GM21737 (cell line): Measurements from ENCODE around the gene ZNF205.
A peak's percentile ranks its signal among the peaks of the same experiment; 100 is the strongest.
"Not testable (repeated sequence)": the region's sequence is repeated elsewhere in the genome, so short reads cannot be mapped to it uniquely, and the experiment has no call there.

ENCODE experiments used
- ATAC-seq: cut with Tn5 transposase; IDR thresholded peaks from one replicate; pipeline ENCODE4 v1.9.1; 2021; ENCODE audit warnings: mild to moderate bottlenecking, moderate library complexity; ENCODE audit not compliant: unreplicated experiment

ZNF205 gene

GRCh38 chr16:3131755-3132377 lies 19.5 kb downstream of the ZNF205 start:
- ATAC-seq = no peak

DNA sequence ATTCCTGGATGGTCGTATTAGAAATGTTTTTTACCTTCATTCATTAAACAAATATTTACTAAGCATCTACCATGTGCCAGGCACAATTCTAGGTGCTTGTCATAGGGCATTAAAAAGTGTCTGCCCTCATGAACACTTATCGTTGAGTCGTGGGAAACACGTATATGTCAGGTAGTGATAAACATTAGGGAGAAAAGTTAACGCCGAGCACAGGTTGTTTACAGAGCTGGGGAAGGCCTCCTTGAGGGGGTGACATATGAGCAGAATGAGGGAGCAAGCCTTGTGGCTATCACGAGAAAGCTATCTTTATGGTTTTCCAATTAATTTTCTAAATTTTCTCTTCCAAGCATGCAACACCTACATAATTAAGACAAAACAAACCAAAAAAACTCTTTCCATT lies 21.5 kb downstream of the ZNF205 start:
- no peak for ATAC-seq

- ATAC-seq = peak; percentile 80
Measured at GRCh38 chr16:3134338-3135125, 22.1 kb downstream of the ZNF205 start, which contains the start of gene ZNF213. Gene ZNF213, plus strand, starts transcription at chr16:3135029. Its CDS starts 2,252 bp downstream, at chr16:3137281.

DNA sequence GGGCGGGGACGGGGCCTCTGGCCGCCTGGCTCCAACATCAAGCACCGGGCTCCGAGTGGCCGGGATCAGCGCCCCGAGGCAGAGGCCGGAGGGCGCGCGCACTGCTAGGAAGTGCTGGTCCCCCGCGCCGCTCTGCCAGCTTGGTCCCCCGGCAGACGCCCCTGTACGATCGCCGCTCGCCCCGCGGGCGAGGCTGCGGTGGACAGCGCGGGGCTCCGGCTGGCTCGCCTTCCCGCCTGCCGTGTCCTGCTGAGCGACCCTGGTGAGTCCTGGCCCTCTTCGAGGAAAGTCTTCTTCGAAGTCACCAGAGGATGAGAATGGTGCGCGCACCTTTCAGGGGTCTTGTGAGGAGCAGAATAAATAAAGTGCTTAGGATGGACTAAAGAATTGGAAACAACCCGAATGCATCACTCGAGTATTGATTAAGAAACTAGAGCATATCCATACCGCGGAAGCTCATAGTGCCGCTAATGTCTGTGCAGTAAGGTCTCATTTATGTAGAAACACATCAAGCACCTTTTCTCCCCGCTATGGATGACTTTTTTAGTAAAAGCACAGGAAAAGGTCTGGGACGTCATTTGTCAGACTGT lies 22.8 kb downstream of the ZNF205 start:
- no peak for ATAC-seq

- no peak for ATAC-seq
Measured at GRCh38 chr16:3137267-3137666, 24.9 kb downstream of the ZNF205 start.

DNA sequence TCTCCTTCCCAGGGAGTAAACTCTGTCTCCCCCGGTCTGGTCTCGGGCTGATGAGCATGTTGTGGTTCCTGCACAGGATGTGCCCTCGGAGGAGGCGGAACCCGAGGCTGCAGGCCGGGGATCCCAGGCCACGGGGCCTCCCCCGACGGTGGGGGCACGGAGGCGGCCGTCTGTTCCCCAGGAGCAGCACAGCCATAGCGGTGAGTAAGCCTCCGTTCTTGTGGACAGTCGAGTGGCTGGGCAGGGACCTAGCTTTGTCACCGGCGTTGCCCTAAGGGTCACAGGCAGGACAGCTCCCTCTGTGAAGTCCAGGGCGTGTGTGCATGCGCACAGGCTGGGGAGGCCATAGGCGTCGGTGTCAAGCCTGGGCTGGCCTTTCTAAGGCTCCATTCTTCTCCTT lies 26.0 kb downstream of the ZNF205 start:
- ATAC-seq = no peak

- no peak for ATAC-seq
Measured at GRCh38 chr16:3138823-3139426, 26.5 kb downstream of the ZNF205 start.

GRCh38 chr16:3139561-3139960 lies 27.2 kb downstream of the ZNF205 start:
- not testable (repeated sequence) for ATAC-seq

DNA sequence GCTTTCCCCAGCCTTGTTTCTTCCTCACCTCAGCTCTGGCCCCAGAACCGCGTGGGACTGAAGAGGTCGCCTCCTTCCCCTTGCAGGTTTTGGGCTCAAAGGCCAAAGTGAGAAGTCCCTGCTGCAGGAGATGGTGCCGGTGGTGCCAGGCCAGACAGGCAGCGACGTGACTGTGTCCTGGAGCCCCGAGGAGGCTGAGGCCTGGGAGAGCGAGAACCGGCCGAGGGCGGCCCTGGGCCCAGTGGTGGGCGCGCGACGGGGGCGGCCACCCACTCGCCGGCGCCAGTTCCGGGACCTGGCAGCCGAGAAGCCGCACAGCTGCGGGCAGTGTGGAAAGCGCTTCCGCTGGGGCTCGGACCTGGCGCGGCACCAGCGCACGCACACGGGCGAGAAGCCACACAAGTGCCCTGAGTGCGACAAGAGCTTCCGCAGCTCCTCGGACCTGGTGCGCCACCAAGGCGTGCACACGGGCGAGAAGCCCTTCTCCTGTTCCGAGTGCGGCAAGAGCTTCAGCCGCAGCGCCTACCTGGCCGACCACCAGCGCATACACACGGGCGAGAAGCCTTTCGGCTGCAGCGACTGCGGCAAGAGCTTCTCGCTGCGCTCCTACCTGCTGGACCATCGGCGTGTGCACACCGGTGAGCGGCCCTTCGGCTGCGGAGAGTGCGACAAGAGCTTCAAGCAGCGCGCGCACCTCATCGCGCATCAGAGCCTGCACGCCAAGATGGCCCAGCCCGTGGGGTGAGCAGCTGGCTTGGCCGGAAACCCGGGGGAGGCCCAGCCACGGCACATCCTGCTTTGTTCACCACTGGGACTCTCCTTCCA lies 28.4 kb downstream of the ZNF205 start:
- ATAC-seq = no peak

GRCh38 chr16:3141781-3142311 lies 29.5 kb downstream of the ZNF205 start:
- ATAC-seq = no peak

DNA sequence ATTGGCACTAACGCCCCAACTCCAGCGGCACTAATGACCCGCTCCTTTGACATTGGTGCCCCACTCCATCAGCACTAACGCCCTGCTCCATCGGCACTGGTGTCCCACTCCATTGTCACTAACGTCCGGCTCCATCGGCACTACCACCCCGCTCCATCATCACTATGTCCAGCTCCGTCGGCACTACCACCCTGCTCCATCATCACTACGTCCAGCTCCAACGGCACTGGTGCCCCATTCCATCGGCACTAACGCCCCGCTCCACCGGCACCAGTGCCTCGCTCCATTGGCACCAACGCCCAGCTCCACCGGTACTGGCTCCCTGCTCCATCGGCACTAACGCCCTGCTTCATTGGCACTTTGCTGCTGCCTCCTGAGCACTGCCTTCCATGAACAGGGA lies 29.9 kb downstream of the ZNF205 start:
- ATAC-seq = no peak

DNA sequence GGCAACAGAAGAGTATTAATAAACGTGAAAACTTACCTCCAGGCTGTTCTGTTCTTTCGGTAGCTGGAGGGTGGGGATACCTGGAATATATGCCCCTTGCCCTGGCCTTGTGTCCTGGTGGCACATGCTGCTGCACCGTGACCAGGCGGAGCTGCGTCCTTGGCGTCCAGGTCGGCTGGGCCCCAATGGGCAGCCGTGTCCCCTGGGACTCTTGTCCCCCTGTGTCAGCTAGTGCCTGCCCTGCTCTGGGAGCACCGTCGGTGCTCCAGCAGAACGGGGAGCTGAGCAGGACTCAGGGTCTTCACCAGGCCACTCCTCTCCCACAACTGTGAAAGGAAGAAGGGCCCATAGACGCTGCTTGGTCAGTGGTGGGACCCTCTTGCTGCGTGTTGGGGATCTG lies 30.4 kb downstream of the ZNF205 start:
- ATAC-seq = no peak

DNA sequence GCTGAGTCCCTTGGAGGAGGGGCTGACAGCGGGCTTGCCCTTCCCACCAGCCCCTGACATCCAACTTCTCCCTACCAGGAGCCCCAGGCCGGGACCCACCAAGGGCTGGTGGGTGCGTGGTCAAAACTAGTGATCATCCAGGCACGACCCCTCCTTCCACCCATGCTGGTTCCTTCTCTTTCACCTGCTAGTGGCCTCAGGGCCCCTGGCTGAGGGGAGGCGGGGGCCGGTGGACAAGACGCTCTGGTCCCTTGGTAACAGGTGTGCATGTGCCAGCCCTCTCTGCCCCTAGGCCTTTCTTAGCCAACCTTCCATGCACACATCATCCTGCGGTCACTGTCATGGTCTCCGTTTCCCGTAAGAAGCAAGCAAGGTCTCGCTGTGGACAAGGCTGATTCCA lies 30.8 kb downstream of the ZNF205 start:
- no peak for ATAC-seq

GRCh38 chr16:3143598-3144320 lies 31.4 kb downstream of the ZNF205 start:
- no peak for ATAC-seq

DNA sequence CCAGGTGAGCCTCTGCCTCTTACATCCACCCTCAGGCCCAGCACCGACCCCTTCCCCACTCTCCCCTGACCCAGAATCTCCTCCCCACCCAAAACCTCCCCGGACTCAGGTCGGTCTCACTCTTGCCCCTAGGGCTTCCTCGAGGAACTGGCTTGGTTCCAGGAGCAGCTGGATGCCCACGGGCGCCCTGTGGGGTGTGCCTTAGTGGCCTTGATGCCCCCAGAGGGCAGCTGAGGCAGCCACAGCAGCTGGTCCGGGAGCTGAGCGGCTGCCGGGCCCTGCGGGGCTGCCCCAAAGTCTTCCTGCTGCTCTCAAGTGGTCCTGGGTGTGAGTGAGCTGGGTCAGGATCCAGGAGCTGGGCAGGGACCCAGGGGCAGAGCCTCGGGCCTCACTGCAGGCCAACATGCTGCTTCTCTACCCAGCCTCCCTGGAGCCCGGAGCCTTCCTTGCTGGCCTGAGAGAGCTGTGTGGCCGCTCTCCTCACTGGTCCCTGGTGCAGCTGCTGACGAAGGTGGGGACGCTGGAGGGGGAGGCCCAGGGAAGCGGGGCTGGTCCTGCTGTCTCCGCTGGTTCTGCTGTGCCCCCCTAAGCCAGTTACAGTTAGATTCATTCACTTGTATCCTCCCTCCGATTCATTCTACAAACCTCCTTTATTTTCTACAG lies 32.1 kb downstream of the ZNF205 start:
- no peak for ATAC-seq

DNA sequence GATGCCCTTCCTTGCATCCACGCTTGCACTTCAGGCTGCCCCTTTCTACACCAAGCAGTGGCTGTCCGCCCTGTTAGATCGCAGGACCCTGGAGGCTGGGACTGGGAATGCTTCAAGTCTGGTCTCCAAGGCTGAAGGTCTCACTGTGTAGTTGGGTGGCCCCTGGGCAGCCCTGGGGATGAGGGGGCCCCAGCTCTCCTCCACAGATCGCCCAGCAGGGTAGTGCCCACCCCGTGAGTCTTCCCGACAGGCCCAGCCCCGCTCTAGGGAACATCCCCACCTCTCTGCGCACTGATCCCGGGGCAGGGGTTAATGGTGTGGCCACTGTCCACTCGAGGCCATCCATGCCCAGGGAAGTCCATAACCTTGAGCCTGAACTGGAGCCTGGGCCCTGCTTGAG lies 32.8 kb downstream of the ZNF205 start:
- no peak for ATAC-seq

- no peak for ATAC-seq
Measured at GRCh38 chr16:3145660-3146059, 33.3 kb downstream of the ZNF205 start.

GRCh38 chr16:3147046-3147756 lies 34.8 kb downstream of the ZNF205 start:
- no peak for ATAC-seq

- no peak for ATAC-seq
Measured at GRCh38 chr16:3147757-3148104, 35.3 kb downstream of the ZNF205 start.
